IPS DF 6.9 (cell line): ENCODE data around the gene CA6.

Experiments
- DNase-seq: peaks from one replicate; pipeline ENCODE4 v3.0.0-alpha.2; 2013; ENCODE audit warnings: low read depth, low spot score
- H3K27ac ChIP-seq: one replicate; pipeline ENCODE4 v1.5.1; 2013; ENCODE audit warnings: low read length, control low read depth
- H3K27me3 ChIP-seq: 2 replicates; pipeline ENCODE4 v1.6.1; 2013; ENCODE audit warnings: mild to moderate bottlenecking, low read length; ENCODE audit not compliant: control insufficient read depth, insufficient read depth
- H3K36me3 ChIP-seq: 2 replicates; pipeline ENCODE4 v1.6.1; 2013; ENCODE audit warnings: low read length; ENCODE audit not compliant: control insufficient read depth, insufficient read depth
- H3K4me1 ChIP-seq: 2 replicates; pipeline ENCODE4 v1.6.1; 2013; ENCODE audit warnings: low read length; ENCODE audit not compliant: control insufficient read depth, insufficient read depth
- H3K4me3 ChIP-seq: 2 replicates; pipeline ENCODE4 v1.5.1; 2013; ENCODE audit warnings: mild to moderate bottlenecking, low read length
- H3K9me3 ChIP-seq: 2 replicates; pipeline ENCODE4 v1.6.1; 2013; ENCODE audit warnings: low read length, inconsistent platforms; ENCODE audit not compliant: control insufficient read depth, insufficient read depth
- WGBS: extraction: QIAGEN DNeasy Blood & Tissue Kit; methylation state at CpG from one replicate; pipeline ENCODE4 v1.1.7; 2013; ENCODE audit warnings: mixed read lengths, missing lambda C conversion rate; ENCODE audit not compliant: insufficient read length, insufficient coverage; 5-methylcytosine and 5-hydroxymethylcytosine counted together

CA6 gene

GRCh38 chr1:9004700-9005394 is 59.2 kb downstream of the CA6 start:
- Histone ChIP-seq H3K27ac (no peak overlapping the region), H3K27me3 (no peaks in the 10 kb centered on the region), H3K9me3 (no peaks in the 10 kb centered on the region), H3K4me1 (0 out of 2 replicates have a peak, but pooled peaks cover 4% of the 10 kb centered on the region), H3K36me3 (no peaks in the 10 kb centered on the region), H3K4me3 (no peak overlapping the region)
- WGBS, result no CpG with 5 or more reads among the region's 22 CpGs
- DNase-seq, result peak; percentile 76

- H3K27ac ChIP-seq, result no peak overlapping the region
- WGBS, result no CpG with 5 or more reads among the region's 8 CpGs
These were observed 59.7 kb downstream of the CA6 start for GRCh38 chr1:9005395-9005708.

GRCh38 chr1:9006956-9007615 is 61.4 kb downstream of the CA6 start:
- Histone ChIP-seq H3K4me3 (no peak overlapping the region), H3K4me1 (0 out of 2 replicates have a peak, but pooled peaks cover 4% of the 10 kb centered on the region), H3K27ac (no peak overlapping the region), H3K36me3 (no peaks in the 10 kb centered on the region), H3K9me3 (no peaks in the 10 kb centered on the region), H3K27me3 (no peaks in the 10 kb centered on the region)
- WGBS, result no CpG with 5 or more reads among the region's 19 CpGs
- DNase-seq, result no peak

More at GRCh38 chr1:9005395-9005708, 59.7 kb downstream of the CA6 start:
- no peaks in the 10 kb centered on the region for H3K9me3 ChIP-seq
- no peak overlapping the region for H3K4me3 ChIP-seq
- H3K27me3 ChIP-seq, result no peaks in the 10 kb centered on the region
- H3K4me1 ChIP-seq, result 0 out of 2 replicates have a peak, but pooled peaks cover 4% of the 10 kb centered on the region
- H3K36me3 ChIP-seq, result no peaks in the 10 kb centered on the region
- no peak for DNase-seq

- no peaks in the 10 kb centered on the region for H3K9me3 ChIP-seq
- no peak for DNase-seq
- no peaks in the 10 kb centered on the region for H3K27me3 ChIP-seq
- H3K27ac ChIP-seq, result no peak overlapping the region
- WGBS, result no CpG with 5 or more reads among the region's 10 CpGs
- 0 out of 2 replicates have a peak, but pooled peaks cover 4% of the 10 kb centered on the region for H3K4me1 ChIP-seq
- H3K4me3 ChIP-seq, result no peak overlapping the region
- H3K36me3 ChIP-seq, result no peaks in the 10 kb centered on the region
These were observed 62.6 kb downstream of the CA6 start for GRCh38 chr1:9008236-9008635.

GRCh38 chr1:9009438-9010370 is 64.0 kb downstream of the CA6 start:
- no peak for DNase-seq
- no peaks in the 10 kb centered on the region; the same call in 1 of the 2 replicates for H3K36me3 ChIP-seq
- WGBS, result no CpG with 5 or more reads among the region's 21 CpGs
- no peaks in the 10 kb centered on the region for H3K27me3 ChIP-seq
- H3K4me3 ChIP-seq, result no peak overlapping the region
- no peaks in the 10 kb centered on the region for H3K9me3 ChIP-seq
- H3K4me1 ChIP-seq, result 0 out of 2 replicates have a peak, but pooled peaks cover 3% of the 10 kb centered on the region
- no peak overlapping the region for H3K27ac ChIP-seq

GRCh38 chr1:9010781-9011323 is 65.2 kb downstream of the CA6 start:
- WGBS, result no CpG with 5 or more reads among the region's 8 CpGs
- Histone ChIP-seq H3K4me3 (no peak overlapping the region), H3K9me3 (no peaks in the 10 kb centered on the region), H3K27ac (no peak overlapping the region), H3K4me1 (no peaks in the 10 kb centered on the region), H3K27me3 (no peaks in the 10 kb centered on the region), H3K36me3 (no peaks in the 10 kb centered on the region; the same call in 1 of the 2 replicates)
- DNase-seq, result no peak

- Histone ChIP-seq H3K4me3 (no peak overlapping the region), H3K4me1 (no peaks in the 10 kb centered on the region), H3K27ac (no peak overlapping the region), H3K27me3 (no peaks in the 10 kb centered on the region), H3K36me3 (no peaks in the 10 kb centered on the region; the same call in 1 of the 2 replicates), H3K9me3 (no peaks in the 10 kb centered on the region)
- DNase-seq, result no peak
- WGBS, result no CpG with 5 or more reads among the region's 8 CpGs
These were observed 68.2 kb downstream of the CA6 start for GRCh38 chr1:9013819-9014218.

GRCh38 chr1:9014475-9015375 is 69.1 kb downstream of the CA6 start:
- no peaks in the 10 kb centered on the region for H3K4me1 ChIP-seq
- no peak overlapping the region for H3K27ac ChIP-seq
- no peak for DNase-seq
- no CpG with 5 or more reads among the region's 36 CpGs for WGBS
- no peaks in the 10 kb centered on the region for H3K27me3 ChIP-seq
- no peaks in the 10 kb centered on the region; the same call in 1 of the 2 replicates for H3K36me3 ChIP-seq
- no peaks in the 10 kb centered on the region for H3K9me3 ChIP-seq
- no peak overlapping the region for H3K4me3 ChIP-seq

GRCh38 chr1:9016455-9016854 is 70.8 kb downstream of the CA6 start:
- H3K27me3 ChIP-seq, result no peaks in the 10 kb centered on the region
- no peaks in the 10 kb centered on the region for H3K9me3 ChIP-seq
- DNase-seq, result no peak
- H3K4me1 ChIP-seq, result no peaks in the 10 kb centered on the region
- no peaks in the 10 kb centered on the region; the same call in 1 of the 2 replicates for H3K36me3 ChIP-seq
- no peak overlapping the region for H3K27ac ChIP-seq
- no CpG with 5 or more reads among the region's 5 CpGs for WGBS
- no peak overlapping the region for H3K4me3 ChIP-seq
